K562 (cell line): ENCODE data around the gene PCDH9. TPM values are rescaled to one million over a fixed set of nuclear protein-coding genes. Genes with fewer than 3 reads are reported as not detected.
A peak's percentile ranks its signal among the peaks of the same experiment; 100 is the strongest.

Experiments
- DPF2 ChIP-seq: fragments of 450-650 bp; IDR thresholded peaks from 2 replicates; pipeline ENCODE4 v1.6.1; 2016
- E2F4 ChIP-seq: sonication (generic); formaldehyde crosslinking; IDR thresholded peaks from 2 replicates; pipeline ENCODE4 v1.8.0; 2022; ENCODE audit warnings: mild to moderate bottlenecking, low read depth, missing genetic modification reagents
- EGR1 ChIP-seq: fragments of 450-650 bp; conservative IDR thresholded peaks from 2 replicates; pipeline ENCODE4 v1.6.1; 2017; ENCODE audit warnings: mild to moderate bottlenecking
- EHMT2 ChIP-seq: fragments of 450-650 bp; IDR thresholded peaks from 2 replicates; pipeline ENCODE4 v1.6.1; 2018; ENCODE audit warnings: antibody characterized with exemption
- EP400 ChIP-seq: fragments of 450-650 bp; IDR thresholded peaks from 2 replicates; pipeline ENCODE4 v1.6.1; 2017; ENCODE audit warnings: antibody characterized with exemption, mild to moderate bottlenecking, moderate library complexity
- ETS1 ChIP-seq: conservative IDR thresholded peaks from 2 replicates; pipeline ENCODE4 v1.6.1; 2011; ENCODE audit warnings: low read depth, mild to moderate bottlenecking, low read length; ENCODE audit not compliant: control insufficient read depth
- FOXK1 ChIP-seq: sonication (generic); formaldehyde crosslinking; IDR thresholded peaks from 2 replicates; pipeline ENCODE4 v1.8.0; 2022; ENCODE audit warnings: missing genetic modification reagents, mild to moderate bottlenecking, borderline replicate concordance
- GATAD2A ChIP-seq: fragments of 450-650 bp; IDR thresholded peaks from 2 replicates; pipeline ENCODE4 v1.6.1; 2017
- PRDM10 ChIP-seq: fragments of 450-650 bp; IDR thresholded peaks from 2 replicates; pipeline ENCODE4 v1.6.1; 2018; ENCODE audit not compliant: partially characterized antibody
- SOX6 ChIP-seq: fragments of 450-650 bp; IDR thresholded peaks from 2 replicates; pipeline ENCODE4 v1.6.1; 2014; ENCODE audit warnings: mild to moderate bottlenecking
- YBX1 ChIP-seq: fragments of 450-650 bp; IDR thresholded peaks from 2 replicates; pipeline ENCODE4 v1.7.1; 2016; ENCODE audit warnings: mild to moderate bottlenecking
- ZNF280A ChIP-seq: fragments of 450-650 bp; IDR thresholded peaks from 2 replicates; pipeline ENCODE4 v1.6.1; 2018; ENCODE audit warnings: mild to moderate bottlenecking, low read depth; ENCODE audit not compliant: partially characterized antibody
- ZNF830 ChIP-seq: fragments of 250-450 bp; sonication (Bioruptor Pico); IDR thresholded peaks from 2 replicates; pipeline ENCODE4 v1.5.0; 2021; ENCODE audit warnings: mild to moderate bottlenecking
- polyA plus RNA-seq, 8 experiments: library from polyadenylated mRNA; depleted of rRNA in 4 of 8; stranded (reverse) in 5 of 8; unstranded in 3 of 8; fragments of >200 nt; fragmentation: Nextera tagmentation in 2 of 8; fragmentation: Illumina TruSeq in 1 of 8; extraction: Ambion mirVana in 2 of 8; extraction: Trizol in 1 of 8; gene quantifications; 2 replicates each; pipeline versions ENCODE4 v1.2.1 to v1.2.3, GENCODE V29; 2011 to 2014; ENCODE audit warnings: inconsistent platforms in 1 of 8, missing spikeins in 1 of 8
- total RNA-seq, 7 experiments: library from RNA; depleted of rRNA in 6 of 7; stranded (reverse); fragments of >200 nt in 6 of 7; fragmentation: Illumina TruSeq in 2 of 7; extraction: Trizol in 2 of 7; gene quantifications; 2 replicates each; pipeline versions ENCODE4 v1.2.1 to v1.2.3, GENCODE V29; 2011 to 2021; ENCODE audit warnings: low replicate concordance in 1 of 7
- TF ChIP-seq, protein P1 (sequence below): IDR thresholded peaks from 3 replicates; pipeline ENCODE4 v1.6.1; 2011; ENCODE audit warnings: borderline replicate concordance, mild to moderate bottlenecking, moderate library complexity; ENCODE audit not compliant: insufficient read length; ENCODE audit errors: extremely low read depth
- TF ChIP-seq, protein P2 (sequence below): sonication (generic); IDR thresholded peaks from 2 replicates; pipeline ENCODE4 v1.6.1; 2016
- TF ChIP-seq, protein P3 (sequence below): sonication (generic); formaldehyde crosslinking; IDR thresholded peaks from 2 replicates; pipeline ENCODE4 v1.8.0; 2022; ENCODE audit warnings: missing genetic modification reagents, mild to moderate bottlenecking, moderate library complexity, borderline replicate concordance

The PCDH9 gene
- total and polyA plus RNA-seq, 9 of the 15 experiments (the other 6 are each of a cell fraction or from before 2014, with no cell fraction given), result 1.1 to 6.7 (median 4.9) TPM

DNA sequence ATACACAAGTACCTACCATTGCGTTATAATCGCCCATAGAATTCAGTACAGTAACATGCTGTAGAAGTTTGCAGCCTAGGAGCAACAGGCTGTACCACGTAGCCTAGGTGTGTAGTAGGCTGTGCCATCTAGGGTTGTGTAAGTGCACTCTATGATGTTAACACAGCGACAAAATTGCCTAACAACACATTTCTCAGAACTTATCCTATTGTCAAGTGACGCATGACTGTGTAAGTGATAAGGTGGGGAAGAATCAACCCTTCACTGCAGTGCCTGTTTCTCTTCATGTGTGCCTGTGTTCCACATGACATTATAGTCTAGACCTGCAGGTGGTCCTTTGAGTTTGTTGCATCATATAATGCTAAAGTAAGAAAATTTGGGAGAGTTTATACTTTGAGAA lies 94.0 kb downstream of the PCDH9 start (continued):
- TF ChIP-seq, protein P1, sequence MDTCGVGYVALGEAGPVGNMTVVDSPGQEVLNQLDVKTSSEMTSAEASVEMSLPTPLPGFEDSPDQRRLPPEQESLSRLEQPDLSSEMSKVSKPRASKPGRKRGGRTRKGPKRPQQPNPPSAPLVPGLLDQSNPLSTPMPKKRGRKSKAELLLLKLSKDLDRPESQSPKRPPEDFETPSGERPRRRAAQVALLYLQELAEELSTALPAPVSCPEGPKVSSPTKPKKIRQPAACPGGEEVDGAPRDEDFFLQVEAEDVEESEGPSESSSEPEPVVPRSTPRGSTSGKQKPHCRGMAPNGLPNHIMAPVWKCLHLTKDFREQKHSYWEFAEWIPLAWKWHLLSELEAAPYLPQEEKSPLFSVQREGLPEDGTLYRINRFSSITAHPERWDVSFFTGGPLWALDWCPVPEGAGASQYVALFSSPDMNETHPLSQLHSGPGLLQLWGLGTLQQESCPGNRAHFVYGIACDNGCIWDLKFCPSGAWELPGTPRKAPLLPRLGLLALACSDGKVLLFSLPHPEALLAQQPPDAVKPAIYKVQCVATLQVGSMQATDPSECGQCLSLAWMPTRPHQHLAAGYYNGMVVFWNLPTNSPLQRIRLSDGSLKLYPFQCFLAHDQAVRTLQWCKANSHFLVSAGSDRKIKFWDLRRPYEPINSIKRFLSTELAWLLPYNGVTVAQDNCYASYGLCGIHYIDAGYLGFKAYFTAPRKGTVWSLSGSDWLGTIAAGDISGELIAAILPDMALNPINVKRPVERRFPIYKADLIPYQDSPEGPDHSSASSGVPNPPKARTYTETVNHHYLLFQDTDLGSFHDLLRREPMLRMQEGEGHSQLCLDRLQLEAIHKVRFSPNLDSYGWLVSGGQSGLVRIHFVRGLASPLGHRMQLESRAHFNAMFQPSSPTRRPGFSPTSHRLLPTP, result no peak
- TF ChIP-seq SOX6, result peak; percentile 79
- no peak for TF ChIP-seq YBX1
- no peak for TF ChIP-seq ZNF830 (CRISPR knock-in tag)
- TF ChIP-seq, protein P2, sequence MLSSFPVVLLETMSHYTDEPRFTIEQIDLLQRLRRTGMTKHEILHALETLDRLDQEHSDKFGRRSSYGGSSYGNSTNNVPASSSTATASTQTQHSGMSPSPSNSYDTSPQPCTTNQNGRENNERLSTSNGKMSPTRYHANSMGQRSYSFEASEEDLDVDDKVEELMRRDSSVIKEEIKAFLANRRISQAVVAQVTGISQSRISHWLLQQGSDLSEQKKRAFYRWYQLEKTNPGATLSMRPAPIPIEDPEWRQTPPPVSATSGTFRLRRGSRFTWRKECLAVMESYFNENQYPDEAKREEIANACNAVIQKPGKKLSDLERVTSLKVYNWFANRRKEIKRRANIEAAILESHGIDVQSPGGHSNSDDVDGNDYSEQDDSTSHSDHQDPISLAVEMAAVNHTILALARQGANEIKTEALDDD, result no peak
- no peak for TF ChIP-seq FOXK1 (CRISPR knock-in tag)
- TF ChIP-seq GATAD2A, result no peak
- peak; percentile 19; the same call in 1 of the 2 replicates for TF ChIP-seq EHMT2
- TF ChIP-seq ZNF280A, result no peak
- 0 out of 2 replicates have a peak, but pooled peaks have one; percentile 29 for TF ChIP-seq DPF2
- no peak for TF ChIP-seq ETS1
- peak; percentile 44 for TF ChIP-seq PRDM10
- no peak for TF ChIP-seq E2F4 (CRISPR knock-in tag)
- TF ChIP-seq EGR1, result no peak
- TF ChIP-seq, protein P3, sequence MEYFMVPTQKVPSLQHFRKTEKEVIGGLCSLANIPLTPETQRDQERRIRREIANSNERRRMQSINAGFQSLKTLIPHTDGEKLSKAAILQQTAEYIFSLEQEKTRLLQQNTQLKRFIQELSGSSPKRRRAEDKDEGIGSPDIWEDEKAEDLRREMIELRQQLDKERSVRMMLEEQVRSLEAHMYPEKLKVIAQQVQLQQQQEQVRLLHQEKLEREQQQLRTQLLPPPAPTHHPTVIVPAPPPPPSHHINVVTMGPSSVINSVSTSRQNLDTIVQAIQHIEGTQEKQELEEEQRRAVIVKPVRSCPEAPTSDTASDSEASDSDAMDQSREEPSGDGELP (CRISPR knock-in tag), result no peak
- TF ChIP-seq EP400, result 0 out of 2 replicates have a peak, but pooled peaks have one; percentile 20
